HepG2 (cell line): ENCODE measurements around the gene CTDSP1. TPM values are rescaled to one million over a fixed set of nuclear protein-coding genes. Genes with fewer than 3 reads are reported as not detected.

ENCODE experiments used
- ATF6 ChIP-seq: sonication (generic); formaldehyde crosslinking; conservative IDR thresholded peaks from 2 replicates; pipeline ENCODE4 v1.4.0; 2020; ENCODE audit warnings: missing genetic modification reagents
- ATRX ChIP-seq: sonication (generic); formaldehyde crosslinking; IDR thresholded peaks from 2 replicates; pipeline ENCODE4 v1.4.0; 2020; ENCODE audit warnings: missing genetic modification reagents, borderline replicate concordance
- CCDC6 ChIP-seq: sonication (generic); formaldehyde crosslinking; IDR thresholded peaks from 2 replicates; pipeline ENCODE4 v1.8.1; 2022; ENCODE audit warnings: mild to moderate bottlenecking, missing genetic modification reagents, moderate library complexity
- CENPBD1 ChIP-seq: sonication (generic); formaldehyde crosslinking; IDR thresholded peaks from 2 replicates; pipeline ENCODE4 v1.8.0; 2022; ENCODE audit warnings: missing genetic modification reagents, low read depth, mild to moderate bottlenecking, borderline replicate concordance
- ETV5 ChIP-seq: IDR thresholded peaks from 2 replicates; pipeline ENCODE4 v1.6.1; 2018; ENCODE audit warnings: missing biosample characterization, missing genetic modification reagents, inconsistent platforms, borderline replicate concordance
- FOXO1 ChIP-seq: sonication (generic); formaldehyde crosslinking; IDR thresholded peaks from 2 replicates; pipeline ENCODE4 v1.4.0; 2020; ENCODE audit warnings: missing genetic modification reagents
- HNF1A ChIP-seq, 2 experiments: sonication (generic) in 1 of 2; formaldehyde crosslinking in 1 of 2; IDR thresholded peaks; 2 replicates each; pipeline versions ENCODE4 v1.4.0 to v1.6.1; 2016 to 2020; ENCODE audit warnings: borderline replicate concordance in 1 of 2, low read depth in 1 of 2, mild to moderate bottlenecking in 1 of 2, missing genetic modification reagents in 1 of 2
- NKX3-1 ChIP-seq: sonication (generic); formaldehyde crosslinking; IDR thresholded peaks from 2 replicates; pipeline ENCODE4 v1.5.0; 2020; ENCODE audit warnings: missing genetic modification reagents
- PLRG1 ChIP-seq: fragments of 450-650 bp; conservative IDR thresholded peaks from 2 replicates; pipeline ENCODE4 v1.6.1; 2016
- POLR2G ChIP-seq: fragments of 200-400 bp; formaldehyde crosslinking; IDR thresholded peaks from 2 replicates; pipeline ENCODE4 v1.6.1; 2018; ENCODE audit warnings: mild to moderate bottlenecking, low read depth, low read length, moderate library complexity
- SMC3 ChIP-seq: IDR thresholded peaks from 2 replicates; pipeline ENCODE4 v1.6.1; 2011; ENCODE audit warnings: low read length, improper control_type of control experiment
- SSRP1 ChIP-seq: IDR thresholded peaks from 2 replicates; pipeline ENCODE4 v1.6.1; 2016; ENCODE audit warnings: control low read depth
- SUZ12 ChIP-seq: fragments of 150-350 bp; IDR thresholded peaks from 2 replicates; pipeline ENCODE4 v1.6.1; 2014; ENCODE audit warnings: low read depth, low read length
- THAP9 ChIP-seq: sonication (generic); formaldehyde crosslinking; IDR thresholded peaks from 2 replicates; pipeline ENCODE4; 2020; ENCODE audit warnings: missing genetic modification reagents, mild to moderate bottlenecking, borderline replicate concordance
- ZFP36L2 ChIP-seq: sonication (generic); formaldehyde crosslinking; IDR thresholded peaks from 2 replicates; pipeline ENCODE4 v1.4.0; 2020; ENCODE audit warnings: missing genetic modification reagents
- ZFP82 ChIP-seq: sonication (generic); formaldehyde crosslinking; IDR thresholded peaks from 2 replicates; pipeline ENCODE4 v1.5.1; 2020; ENCODE audit warnings: mild to moderate bottlenecking, missing genetic modification reagents, borderline replicate concordance
- ZNF276 ChIP-seq: sonication (generic); formaldehyde crosslinking; IDR thresholded peaks from 2 replicates; pipeline ENCODE4 v1.4.0; 2020; ENCODE audit warnings: mild to moderate bottlenecking, low read depth, missing genetic modification reagents
- ZNF749 ChIP-seq: sonication (generic); formaldehyde crosslinking; IDR thresholded peaks from 2 replicates; pipeline ENCODE4 v1.8.0; 2022; ENCODE audit warnings: mild to moderate bottlenecking, missing genetic modification reagents, moderate library complexity, borderline replicate concordance
- polyA plus RNA-seq, 8 experiments: library from polyadenylated mRNA; depleted of rRNA in 3 of 8; stranded (reverse) in 7 of 8; unstranded in 1 of 8; fragments of >200 nt; fragmentation: Illumina TruSeq in 4 of 8; extraction: Trizol in 4 of 8; gene quantifications; 2 replicates each; pipeline versions ENCODE4 v1.2.1 to v1.2.3, GENCODE V29; 2011 to 2016; ENCODE audit warnings: low read depth in 4 of 8, missing spikeins in 1 of 8, mixed read lengths in 1 of 8; ENCODE audit not compliant: insufficient read depth in 1 of 8
- total RNA-seq, 5 experiments: library from RNA; depleted of rRNA; stranded (reverse); fragments of >200 nt; fragmentation: Illumina TruSeq; extraction: Trizol; gene quantifications; 2 replicates each; pipeline ENCODE4 v1.2.3, GENCODE V29; 2016; ENCODE audit warnings: low read depth in 1 of 5

Gene CTDSP1
- total and polyA plus RNA-seq, 2 of the 13 experiments (the other 11 are each of a cell fraction or from before 2014, with no cell fraction given): 91.0 to 268 TPM

GRCh38 chr2:218405746-218406208, 6.1 kb downstream of the CTDSP1 start (continued):
- TF ChIP-seq HNF1A (IDR thresholded peaks at IDR 0.05; ENCODE audit: low read depth) (0 out of 2 replicates have a peak, but pooled peaks have one; percentile 1), HNF1A (CRISPR knock-in tag; IDR thresholded peaks at IDR 0.05; ENCODE audit: borderline replicate concordance) (peak; percentile 16; the same call in 1 of the 2 replicates), ATF6 (CRISPR knock-in tag) (no peak), POLR2G (peak; percentile 72), ETV5 (CRISPR knock-in tag) (no peak), ZNF276 (CRISPR knock-in tag) (no peak), PLRG1 (no peak), CCDC6 (CRISPR knock-in tag) (peak; percentile 36; the same call in 1 of the 2 replicates), CENPBD1 (CRISPR knock-in tag) (no peak), SMC3 (no peak), THAP9 (CRISPR knock-in tag) (peak; percentile 75; the same call in 1 of the 2 replicates), ZFP82 (CRISPR knock-in tag) (no peak), FOXO1 (CRISPR knock-in tag) (no peak), ZNF749 (CRISPR knock-in tag) (no peak), SUZ12 (no peak), ATRX (CRISPR knock-in tag) (no peak), ZFP36L2 (no peak), SSRP1 (CRISPR knock-in tag) (peak; percentile 97), NKX3-1 (CRISPR knock-in tag) (no peak)
